Sigmoid colon (tissue), 4 donors: ENCODE measurements around the gene CYB5R3.

Source experiments
- CTCF ChIP-seq, 4 experiments: fragments of 450-650 bp in 3 of 4; fragments of 200-600 bp in 1 of 4; IDR thresholded peaks; one replicate each; pipeline ENCODE4 v1.5.1; 2016 to 2019; ENCODE audit warnings: antibody characterized with exemption in 4 of 4, mild to moderate bottlenecking in 3 of 4, moderate library complexity in 2 of 4
- EP300 ChIP-seq, 4 donors: sonication (generic); formaldehyde crosslinking; IDR thresholded peaks; one replicate each; pipeline ENCODE4 v1.6.1; 2017; ENCODE audit warnings: antibody characterized with exemption in 4 of 4

- TF ChIP-seq CTCF (IDR thresholded peaks at IDR 0.05) (no peak), EP300 (IDR thresholded peaks at IDR 0.05) (peak in 2 of 4 donors; percentile 30 to 66)
Measured at GRCh38 chr22:42683578-42684283, 34.5 kb upstream of the CYB5R3 start.
